Measurements from ENCODE around the gene TLK2. TPM values are rescaled to one million over a fixed set of nuclear protein-coding genes. Genes with fewer than 3 reads are reported as not detected.
"Not testable (repeated sequence)": the region's sequence is repeated elsewhere in the genome, so short reads cannot be mapped to it uniquely, and the experiment has no call there.

Gene TLK2
- total and polyA plus RNA-seq, 2 experiments from 2014 or later, result 19.6 to 56.1 TPM

DNA sequence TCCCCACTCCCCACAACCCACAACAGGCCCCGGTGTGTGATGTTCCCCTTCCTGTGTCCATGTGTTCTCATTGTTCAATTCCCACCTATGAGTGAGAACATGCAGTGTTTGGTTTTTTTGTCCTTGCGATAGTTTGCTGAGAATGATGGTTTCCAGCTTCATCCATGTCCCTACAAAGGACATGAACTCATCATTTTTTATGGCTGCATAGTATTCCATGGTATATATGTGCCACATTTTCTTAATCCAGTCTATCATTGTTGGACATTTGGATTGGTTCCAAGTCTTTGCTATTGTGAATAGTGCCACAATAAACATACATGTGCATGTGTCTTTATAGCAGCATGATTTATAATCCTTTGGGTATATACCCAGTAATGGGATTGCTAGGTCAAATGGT, 82.3 kb downstream of the TLK2 start:
- H3K4me2 ChIP-seq; H3K27ac Mint-ChIP-seq; H3K9me3 Mint-ChIP-seq; H3K27ac ChIP-seq (ENCODE audit: low read depth); H3K27me3 ChIP-seq (ENCODE audit: insufficient read depth); H3K4me3 Mint-ChIP-seq; H3K27me3 Mint-ChIP-seq (ENCODE audit: insufficient read depth, low read depth, poor library complexity); H2AFZ ChIP-seq; H3F3A ChIP-seq (replicated peaks; ENCODE audit: low read depth); DNase-seq (ENCODE audit: low spot score); H3K4me3 ChIP-seq; H3K4me1 ChIP-seq (ENCODE audit: insufficient read depth); H3K9me2 ChIP-seq (ENCODE audit: insufficient read depth); ATAC-seq; H4K20me1 ChIP-seq (replicated peaks; ENCODE audit: insufficient read depth); H3K4me1 Mint-ChIP-seq: not testable (repeated sequence)
- peaks cover 18% of the 10 kb centered on the region for H3K36me3 ChIP-seq (ENCODE audit: insufficient read depth)
- H3K36me3 Mint-ChIP-seq (ENCODE audit: low read depth), result peaks cover 49% of the 10 kb centered on the region; the same call in 2 of the 3 replicates
- peaks cover 12% of the 10 kb centered on the region; the same call in 1 of the 2 replicates for H3K79me2 ChIP-seq (replicated peaks; ENCODE audit: insufficient read depth)

DNA sequence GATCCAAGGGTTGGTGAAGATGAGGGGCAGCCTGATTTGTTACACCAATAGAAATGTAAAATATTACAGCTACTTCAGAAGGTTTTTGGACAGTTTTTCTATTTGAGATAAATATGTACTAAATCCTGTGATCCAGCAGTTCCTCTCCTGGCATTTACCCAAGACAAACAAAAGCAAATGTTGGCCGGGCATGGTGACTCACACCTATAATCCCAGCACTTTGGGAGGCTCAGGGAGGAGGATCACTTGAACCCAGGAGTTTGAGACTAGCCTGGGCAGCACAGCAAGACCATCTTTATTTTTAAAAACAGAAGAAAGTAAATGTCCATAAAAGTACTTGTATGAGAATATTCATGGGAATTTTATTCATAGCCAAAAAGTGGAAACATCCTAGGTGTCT, 84.0 kb downstream of the TLK2 start:
- H3K36me3 Mint-ChIP-seq (ENCODE audit: low read depth), result peaks cover 59% of the 10 kb centered on the region; the same call in 2 of the 3 replicates
- H3K4me1 ChIP-seq (ENCODE audit: insufficient read depth), result peaks cover 8% of the 10 kb centered on the region
- H3K27me3 ChIP-seq (ENCODE audit: insufficient read depth), result no peaks in the 10 kb centered on the region
- no peak overlapping the region for H3K4me2 ChIP-seq
- H3K36me3 ChIP-seq (ENCODE audit: insufficient read depth), result peaks cover 18% of the 10 kb centered on the region; the same call in 1 of the 2 replicates
- TF ChIP-seq, protein P1, sequence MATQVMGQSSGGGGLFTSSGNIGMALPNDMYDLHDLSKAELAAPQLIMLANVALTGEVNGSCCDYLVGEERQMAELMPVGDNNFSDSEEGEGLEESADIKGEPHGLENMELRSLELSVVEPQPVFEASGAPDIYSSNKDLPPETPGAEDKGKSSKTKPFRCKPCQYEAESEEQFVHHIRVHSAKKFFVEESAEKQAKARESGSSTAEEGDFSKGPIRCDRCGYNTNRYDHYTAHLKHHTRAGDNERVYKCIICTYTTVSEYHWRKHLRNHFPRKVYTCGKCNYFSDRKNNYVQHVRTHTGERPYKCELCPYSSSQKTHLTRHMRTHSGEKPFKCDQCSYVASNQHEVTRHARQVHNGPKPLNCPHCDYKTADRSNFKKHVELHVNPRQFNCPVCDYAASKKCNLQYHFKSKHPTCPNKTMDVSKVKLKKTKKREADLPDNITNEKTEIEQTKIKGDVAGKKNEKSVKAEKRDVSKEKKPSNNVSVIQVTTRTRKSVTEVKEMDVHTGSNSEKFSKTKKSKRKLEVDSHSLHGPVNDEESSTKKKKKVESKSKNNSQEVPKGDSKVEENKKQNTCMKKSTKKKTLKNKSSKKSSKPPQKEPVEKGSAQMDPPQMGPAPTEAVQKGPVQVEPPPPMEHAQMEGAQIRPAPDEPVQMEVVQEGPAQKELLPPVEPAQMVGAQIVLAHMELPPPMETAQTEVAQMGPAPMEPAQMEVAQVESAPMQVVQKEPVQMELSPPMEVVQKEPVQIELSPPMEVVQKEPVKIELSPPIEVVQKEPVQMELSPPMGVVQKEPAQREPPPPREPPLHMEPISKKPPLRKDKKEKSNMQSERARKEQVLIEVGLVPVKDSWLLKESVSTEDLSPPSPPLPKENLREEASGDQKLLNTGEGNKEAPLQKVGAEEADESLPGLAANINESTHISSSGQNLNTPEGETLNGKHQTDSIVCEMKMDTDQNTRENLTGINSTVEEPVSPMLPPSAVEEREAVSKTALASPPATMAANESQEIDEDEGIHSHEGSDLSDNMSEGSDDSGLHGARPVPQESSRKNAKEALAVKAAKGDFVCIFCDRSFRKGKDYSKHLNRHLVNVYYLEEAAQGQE (IDR thresholded peaks at IDR 0.05; ENCODE audit: unreplicated experiment), result no peak
- TF ChIP-seq, protein P2, sequence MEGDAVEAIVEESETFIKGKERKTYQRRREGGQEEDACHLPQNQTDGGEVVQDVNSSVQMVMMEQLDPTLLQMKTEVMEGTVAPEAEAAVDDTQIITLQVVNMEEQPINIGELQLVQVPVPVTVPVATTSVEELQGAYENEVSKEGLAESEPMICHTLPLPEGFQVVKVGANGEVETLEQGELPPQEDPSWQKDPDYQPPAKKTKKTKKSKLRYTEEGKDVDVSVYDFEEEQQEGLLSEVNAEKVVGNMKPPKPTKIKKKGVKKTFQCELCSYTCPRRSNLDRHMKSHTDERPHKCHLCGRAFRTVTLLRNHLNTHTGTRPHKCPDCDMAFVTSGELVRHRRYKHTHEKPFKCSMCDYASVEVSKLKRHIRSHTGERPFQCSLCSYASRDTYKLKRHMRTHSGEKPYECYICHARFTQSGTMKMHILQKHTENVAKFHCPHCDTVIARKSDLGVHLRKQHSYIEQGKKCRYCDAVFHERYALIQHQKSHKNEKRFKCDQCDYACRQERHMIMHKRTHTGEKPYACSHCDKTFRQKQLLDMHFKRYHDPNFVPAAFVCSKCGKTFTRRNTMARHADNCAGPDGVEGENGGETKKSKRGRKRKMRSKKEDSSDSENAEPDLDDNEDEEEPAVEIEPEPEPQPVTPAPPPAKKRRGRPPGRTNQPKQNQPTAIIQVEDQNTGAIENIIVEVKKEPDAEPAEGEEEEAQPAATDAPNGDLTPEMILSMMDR (conservative IDR thresholded peaks at IDR 0.05; ENCODE audit: low read depth in 2 of 2), result no peak
- no peaks in the 10 kb centered on the region; the same call in 2 of the 3 replicates for H3K4me1 Mint-ChIP-seq
- no peak overlapping the region for H3K4me3 ChIP-seq
- H4K20me1 ChIP-seq (replicated peaks; ENCODE audit: insufficient read depth), result peaks cover 9% of the 10 kb centered on the region; the same call in 1 of the 2 replicates
- no peak overlapping the region for H2AFZ ChIP-seq
- no peak overlapping the region for H3K27ac Mint-ChIP-seq
- no peak for ATAC-seq
- H3K27ac ChIP-seq (ENCODE audit: low read depth), result no peak overlapping the region
- no peaks in the 10 kb centered on the region for H3K9me2 ChIP-seq (ENCODE audit: insufficient read depth)
- no peak overlapping the region for H3K4me3 Mint-ChIP-seq
- no peaks in the 10 kb centered on the region for H3K27me3 Mint-ChIP-seq (ENCODE audit: insufficient read depth, low read depth, poor library complexity)
- no peak for DNase-seq (ENCODE audit: low spot score)
- H3K9me3 Mint-ChIP-seq, result no peaks in the 10 kb centered on the region
- H3F3A ChIP-seq (replicated peaks; ENCODE audit: low read depth), result no peaks in the 10 kb centered on the region
- peaks cover 1% of the 10 kb centered on the region; the same call in 1 of the 2 replicates for H3K79me2 ChIP-seq (replicated peaks; ENCODE audit: insufficient read depth)

- Histone ChIP-seq H3K4me3 (no peak overlapping the region), H3K9me2 (ENCODE audit: insufficient read depth) (no peaks in the 10 kb centered on the region), H2AFZ (no peak overlapping the region), H3K27me3 (ENCODE audit: insufficient read depth) (no peaks in the 10 kb centered on the region), H3K4me2 (no peak overlapping the region), H3K79me2 (replicated peaks; ENCODE audit: insufficient read depth) (peaks cover 8% of the 10 kb centered on the region), H4K20me1 (replicated peaks; ENCODE audit: insufficient read depth) (0 out of 2 replicates have a peak, but pooled peaks cover 8% of the 10 kb centered on the region), H3K27ac (ENCODE audit: low read depth) (no peak overlapping the region; the same call in 1 of the 2 replicates), H3F3A (replicated peaks; ENCODE audit: low read depth) (no peaks in the 10 kb centered on the region), H3K36me3 (ENCODE audit: insufficient read depth) (peaks cover 9% of the 10 kb centered on the region; the same call in 1 of the 2 replicates), H3K4me1 (ENCODE audit: insufficient read depth) (no peaks in the 10 kb centered on the region)
- H3K4me3 Mint-ChIP-seq, result no peak overlapping the region
- H3K36me3 Mint-ChIP-seq (ENCODE audit: low read depth), result peaks cover 57% of the 10 kb centered on the region; the same call in 2 of the 3 replicates
- H3K9me3 Mint-ChIP-seq, result no peaks in the 10 kb centered on the region
- no peak for DNase-seq (ENCODE audit: low spot score)
- no peak overlapping the region for H3K27ac Mint-ChIP-seq
- no peaks in the 10 kb centered on the region for H3K27me3 Mint-ChIP-seq (ENCODE audit: insufficient read depth, low read depth, poor library complexity)
- H3K4me1 Mint-ChIP-seq, result no peaks in the 10 kb centered on the region
- ATAC-seq, result no peak
- no peak for TF ChIP-seq ETS1 (IDR thresholded peaks at IDR 0.05)
These were observed 87.2 kb downstream of the TLK2 start for GRCh38 chr17:62565817-62566216.
